OCI-LY7 (cell line): ENCODE data around the gene USP31. TPM values are rescaled to one million over a fixed set of nuclear protein-coding genes. Genes with fewer than 3 reads are reported as not detected.

Experiments
- BruUV-seq: library from RNA; stranded (reverse); fragments of 400-500 nt; replicated peaks from 2 replicates; lab custom pipeline; 2021; lab: Mats Ljungman, UMichigan
- CTCF ChIA-PET: fragments of 300-600 bp; sonication (Branson Sonifier 250); formaldehyde crosslinking; loops from one replicate; lab custom pipeline; 2022; ENCODE audit warnings: antibody characterized with exemption; ENCODE audit not compliant: unreplicated experiment; lab: Charles Lee
- POLR2A ChIA-PET: fragments of 300-600 bp; sonication (Branson Sonifier 250); formaldehyde crosslinking; loops from one replicate; lab custom pipeline; 2022; ENCODE audit warnings: antibody characterized with exemption; lab: Charles Lee
- DNase-seq: peaks from one replicate; pipeline ENCODE4 v3.0.0-alpha.2; 2015; ENCODE audit warnings: low spot score
- H2AFZ ChIP-seq: fragments of 200-600 bp; sonication (generic), shearing (Covaris generic); 2 replicates; pipeline ENCODE4 v1.6.1; 2014; ENCODE audit warnings: mild to moderate bottlenecking, antibody characterized with exemption, low read length, moderate library complexity
- H3K27ac ChIP-seq: fragments of 200-600 bp; sonication (generic); 2 replicates; pipeline ENCODE4 v1.5.1; 2014; ENCODE audit warnings: mixed run types, low read depth, mild to moderate bottlenecking, moderate library complexity, low read length, inconsistent platforms; ENCODE audit not compliant: poor library complexity, severe bottlenecking
- H3K36me3 ChIP-seq: fragments of 200-600 bp; sonication (generic); 2 replicates; pipeline ENCODE4 v1.6.1; 2014; ENCODE audit warnings: mild to moderate bottlenecking, antibody characterized with exemption, low read length, moderate library complexity, mixed read lengths; ENCODE audit not compliant: insufficient read depth
- H3K4me1 ChIP-seq: fragments of 200-600 bp; sonication (generic); 2 replicates; pipeline ENCODE4 v1.5.1; 2014; ENCODE audit warnings: mild to moderate bottlenecking, low read length; ENCODE audit not compliant: insufficient read depth, poor library complexity, severe bottlenecking
- H3K4me2 ChIP-seq: fragments of 200-600 bp; sonication (generic); 2 replicates; pipeline ENCODE4 v1.6.1; 2014; ENCODE audit warnings: mild to moderate bottlenecking, low read length
- H3K4me3 ChIP-seq: fragments of 200-600 bp; sonication (generic); 2 replicates; pipeline ENCODE4 v1.5.1; 2014; ENCODE audit warnings: mild to moderate bottlenecking, low read depth, low read length; ENCODE audit not compliant: poor library complexity, severe bottlenecking
- H3K79me2 ChIP-seq: fragments of 200-600 bp; sonication (generic); 2 replicates; pipeline ENCODE4 v1.6.1; 2016; ENCODE audit warnings: low read depth, mild to moderate bottlenecking, low read length, moderate library complexity, mixed read lengths; ENCODE audit not compliant: insufficient read depth
- H3K9me2 ChIP-seq: fragments of 200-600 bp; sonication (generic); 2 replicates; pipeline ENCODE4 v1.6.1; 2016; ENCODE audit warnings: mild to moderate bottlenecking, low read length, mixed read lengths; ENCODE audit not compliant: insufficient read depth
- H3K9me3 ChIP-seq: fragments of 200-600 bp; sonication (generic); 2 replicates; pipeline ENCODE4 v1.6.1; 2014; ENCODE audit warnings: mild to moderate bottlenecking, mixed run types, low read length, mixed read lengths
- H4K20me1 ChIP-seq: fragments of 200-600 bp; sonication (generic); 2 replicates; pipeline ENCODE4 v1.6.1; 2014; ENCODE audit warnings: mild to moderate bottlenecking, antibody characterized with exemption, low read length, moderate library complexity, mixed read lengths; ENCODE audit not compliant: insufficient read depth
- EZH2phosphoT487 ChIP-seq: fragments of 200-600 bp; sonication (generic); IDR thresholded peaks from 2 replicates; pipeline ENCODE4 v1.6.1; 2018; ENCODE audit warnings: low read depth, borderline replicate concordance, mild to moderate bottlenecking, mixed run types, antibody characterized with exemption, low read length, moderate library complexity, mixed read lengths
- intact Hi-C: fragments of 100-400 bp; cut with micrococcal nuclease; formaldehyde crosslinking; loops from one replicate; pipeline ENCODE4 v1.10.0; 2022; ENCODE audit not compliant: unreplicated experiment
- total RNA-seq, 2 experiments: library from RNA; depleted of rRNA in 1 of 2; stranded (reverse); fragments of >200 nt in 1 of 2; shearing (Covaris generic) in 1 of 2; gene quantifications; 2 replicates each; pipeline ENCODE4 v1.2.3, GENCODE V29; 2014 to 2022
- TF ChIP-seq, protein P1 (sequence below): fragments of 200-600 bp; sonication (generic); conservative IDR thresholded peaks from 2 replicates; pipeline ENCODE4 v1.5.1; 2014; ENCODE audit warnings: mild to moderate bottlenecking, antibody characterized with exemption, low read length, moderate library complexity, mixed read lengths

Gene USP31
- total RNA-seq, 2 experiments from 2014 or later = 9.0 to 12.2 TPM

DNA sequence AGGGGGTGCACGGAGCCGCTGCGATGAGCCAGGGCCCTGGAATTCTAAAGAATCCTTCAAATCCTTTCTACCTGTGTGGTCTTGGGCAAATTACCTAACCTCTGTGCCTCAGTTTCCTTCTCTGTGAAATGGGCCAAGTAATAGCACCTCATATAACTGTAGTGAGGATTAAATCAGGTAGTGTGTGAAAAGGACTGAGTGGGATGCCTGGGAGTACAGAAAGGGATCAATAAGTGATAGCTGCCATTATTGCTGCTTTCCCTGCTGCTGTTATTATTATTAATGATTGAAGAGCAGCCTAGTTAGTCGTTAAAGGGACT, 34.3 kb upstream of the USP31 start:
- TF ChIP-seq EZH2phosphoT487 = no peak
- TF ChIP-seq, protein P1, sequence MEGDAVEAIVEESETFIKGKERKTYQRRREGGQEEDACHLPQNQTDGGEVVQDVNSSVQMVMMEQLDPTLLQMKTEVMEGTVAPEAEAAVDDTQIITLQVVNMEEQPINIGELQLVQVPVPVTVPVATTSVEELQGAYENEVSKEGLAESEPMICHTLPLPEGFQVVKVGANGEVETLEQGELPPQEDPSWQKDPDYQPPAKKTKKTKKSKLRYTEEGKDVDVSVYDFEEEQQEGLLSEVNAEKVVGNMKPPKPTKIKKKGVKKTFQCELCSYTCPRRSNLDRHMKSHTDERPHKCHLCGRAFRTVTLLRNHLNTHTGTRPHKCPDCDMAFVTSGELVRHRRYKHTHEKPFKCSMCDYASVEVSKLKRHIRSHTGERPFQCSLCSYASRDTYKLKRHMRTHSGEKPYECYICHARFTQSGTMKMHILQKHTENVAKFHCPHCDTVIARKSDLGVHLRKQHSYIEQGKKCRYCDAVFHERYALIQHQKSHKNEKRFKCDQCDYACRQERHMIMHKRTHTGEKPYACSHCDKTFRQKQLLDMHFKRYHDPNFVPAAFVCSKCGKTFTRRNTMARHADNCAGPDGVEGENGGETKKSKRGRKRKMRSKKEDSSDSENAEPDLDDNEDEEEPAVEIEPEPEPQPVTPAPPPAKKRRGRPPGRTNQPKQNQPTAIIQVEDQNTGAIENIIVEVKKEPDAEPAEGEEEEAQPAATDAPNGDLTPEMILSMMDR = no peak

DNA sequence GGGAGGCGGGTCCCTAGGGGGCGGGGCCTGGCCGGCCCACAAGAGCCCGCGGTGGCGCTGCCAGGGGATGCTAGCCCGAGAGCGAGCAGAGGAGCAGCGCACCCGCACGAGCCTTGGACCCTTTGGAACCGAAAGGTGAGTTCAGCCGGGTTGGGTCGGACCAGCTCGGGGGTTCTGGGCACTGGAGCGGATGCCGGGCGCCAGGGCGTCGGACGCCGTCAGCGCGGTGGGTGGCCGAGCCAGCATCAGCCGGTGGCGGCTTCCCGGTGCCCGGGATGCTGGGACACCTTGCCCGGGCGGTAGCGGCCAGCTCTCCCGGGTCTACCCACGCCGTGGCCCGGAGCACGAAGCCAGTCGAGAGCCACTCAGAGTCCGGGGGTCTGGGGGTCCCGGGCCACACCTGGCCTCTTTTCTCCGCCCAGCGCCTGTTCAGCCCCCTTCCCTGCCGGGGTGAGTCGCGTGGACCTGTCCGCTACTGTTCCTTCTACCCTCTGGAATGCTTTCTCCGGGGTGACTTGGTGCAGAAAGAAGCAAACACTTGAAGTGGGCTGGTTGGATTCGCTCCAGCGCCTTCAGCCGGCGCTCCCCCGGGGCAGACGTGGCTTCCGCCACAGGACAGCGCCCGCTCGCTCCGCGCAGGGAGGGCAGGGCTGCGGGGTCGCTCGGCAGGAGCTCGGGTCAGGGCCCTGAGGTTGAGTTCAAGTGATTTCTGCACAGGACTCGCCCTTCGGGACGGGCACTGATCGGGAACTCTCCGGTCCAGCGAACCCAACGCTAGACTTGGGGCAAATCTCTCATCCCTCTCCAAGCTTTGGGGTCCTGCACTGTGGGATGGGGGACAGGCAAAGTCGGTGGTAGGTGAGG, 33.7 kb upstream of the USP31 start, which contains the start of gene SCNN1G:
SCNN1G (plus strand) TSS at position 67 of the 864 bp plus-strand sequence. CDS start 3,527 bp downstream, outside the sequence.
- CTCF ChIA-PET = no interaction called here
- H2AFZ ChIP-seq = no peak within 1 kb of the TSS
- TF ChIP-seq, protein P1 = peak; percentile 46
- TF ChIP-seq EZH2phosphoT487 = no peak
- no TSS peak for BruUV-seq
- H3K9me2 ChIP-seq = no peaks in the 10 kb centered on the region
- H3K9me3 ChIP-seq = no peaks in the 10 kb centered on the region
- H3K4me3 ChIP-seq = no peak within 1 kb of the TSS
- DNase-seq = no peak
- POLR2A ChIA-PET = interaction anchor here (0.7 to 2.0 kb wide), 3 partner anchors 180 to 254 kb away, joined by 3 to 7 read pairs (median 5); no protein-coding TSS in a partner anchor
- H3K79me2 ChIP-seq = no peaks in the 10 kb centered on the region
- H4K20me1 ChIP-seq = no peaks in the 10 kb centered on the region
- no peak within 1 kb of the TSS for H3K27ac ChIP-seq
- H3K4me2 ChIP-seq = peak within 1 kb of the TSS; percentile 40
- intact Hi-C loops = loop anchor here (1.0 to 5.0 kb wide), 2 partner anchors 114 to 251 kb away; no protein-coding TSS in a partner anchor
- peaks cover 4% of the 10 kb centered on the region for H3K4me1 ChIP-seq
- H3K36me3 ChIP-seq = no peaks in the 10 kb centered on the region

More for the DNA sequence above, 34.3 kb upstream of the USP31 start:
- no peaks in the 10 kb centered on the region for H3K9me2 ChIP-seq
- no peak overlapping the region for H2AFZ ChIP-seq
- H3K27ac ChIP-seq = no peak overlapping the region
- H3K4me3 ChIP-seq = no peak overlapping the region
- POLR2A ChIA-PET = interaction anchor here (0.6 to 2.0 kb wide), 3 partner anchors 237 to 253 kb away, joined by 3 to 5 read pairs (median 3); no protein-coding TSS in a partner anchor
- no peak for DNase-seq
- H3K4me2 ChIP-seq = no peak overlapping the region
- H3K36me3 ChIP-seq = no peaks in the 10 kb centered on the region
- CTCF ChIA-PET = no interaction called here
- no peaks in the 10 kb centered on the region for H3K9me3 ChIP-seq
- no TSS peak for BruUV-seq
- no peaks in the 10 kb centered on the region for H4K20me1 ChIP-seq
- peaks cover 4% of the 10 kb centered on the region for H3K4me1 ChIP-seq
- intact Hi-C loops = loop anchor here (5.0 kb wide), 1 partner anchor 114 kb away; no protein-coding TSS in a partner anchor
- H3K79me2 ChIP-seq = no peaks in the 10 kb centered on the region
